IPS-15b (cell line): ENCODE data around the gene PPP2R1B.
"Not testable (repeated sequence)": the region's sequence is repeated elsewhere in the genome, so short reads cannot be mapped to it uniquely, and the experiment has no call there.

Experiments
- H3K27me3 ChIP-seq: one replicate; pipeline ENCODE4 v1.6.1; 2013; ENCODE audit warnings: low read length; ENCODE audit not compliant: control insufficient read depth, insufficient read depth
- H3K36me3 ChIP-seq: one replicate; pipeline ENCODE4 v1.6.1; 2013; ENCODE audit warnings: low read length; ENCODE audit not compliant: control insufficient read depth, insufficient read depth
- H3K4me1 ChIP-seq: one replicate; pipeline ENCODE4 v1.6.1; 2013; ENCODE audit warnings: mild to moderate bottlenecking, low read length; ENCODE audit not compliant: control insufficient read depth, insufficient read depth
- H3K4me3 ChIP-seq: one replicate; pipeline ENCODE4 v1.5.1; 2013; ENCODE audit warnings: low read depth, low read length
- H3K9ac ChIP-seq: one replicate; pipeline ENCODE4 v1.6.1; 2013; ENCODE audit warnings: low read depth, mild to moderate bottlenecking, low read length
- H3K9me3 ChIP-seq: one replicate; pipeline ENCODE4 v1.6.1; 2013; ENCODE audit warnings: mild to moderate bottlenecking, low read length; ENCODE audit not compliant: control insufficient read depth, insufficient read depth

Gene PPP2R1B

GRCh38 chr11:111797145-111797581 is 31.0 kb upstream of the PPP2R1B start:
- H3K27me3 ChIP-seq = no peaks in the 10 kb centered on the region
- H3K36me3 ChIP-seq = no peaks in the 10 kb centered on the region
- H3K9ac ChIP-seq = no peak overlapping the region
- no peaks in the 10 kb centered on the region for H3K9me3 ChIP-seq
- no peaks in the 10 kb centered on the region for H3K4me1 ChIP-seq
- H3K4me3 ChIP-seq = no peak overlapping the region

GRCh38 chr11:111796696-111797095 is 30.5 kb upstream of the PPP2R1B start:
- Histone ChIP-seq H3K27me3 (no peaks in the 10 kb centered on the region), H3K4me3 (no peak overlapping the region), H3K36me3 (no peaks in the 10 kb centered on the region), H3K9me3 (no peaks in the 10 kb centered on the region), H3K9ac (no peak overlapping the region), H3K4me1 (no peaks in the 10 kb centered on the region)

GRCh38 chr11:111795334-111795985 is 29.3 kb upstream of the PPP2R1B start:
- H3K36me3 ChIP-seq = no peaks in the 10 kb centered on the region
- no peaks in the 10 kb centered on the region for H3K9me3 ChIP-seq
- H3K9ac ChIP-seq = no peak overlapping the region
- H3K27me3 ChIP-seq = no peaks in the 10 kb centered on the region
- H3K4me1 ChIP-seq = no peaks in the 10 kb centered on the region
- H3K4me3 ChIP-seq = no peak overlapping the region

DNA sequence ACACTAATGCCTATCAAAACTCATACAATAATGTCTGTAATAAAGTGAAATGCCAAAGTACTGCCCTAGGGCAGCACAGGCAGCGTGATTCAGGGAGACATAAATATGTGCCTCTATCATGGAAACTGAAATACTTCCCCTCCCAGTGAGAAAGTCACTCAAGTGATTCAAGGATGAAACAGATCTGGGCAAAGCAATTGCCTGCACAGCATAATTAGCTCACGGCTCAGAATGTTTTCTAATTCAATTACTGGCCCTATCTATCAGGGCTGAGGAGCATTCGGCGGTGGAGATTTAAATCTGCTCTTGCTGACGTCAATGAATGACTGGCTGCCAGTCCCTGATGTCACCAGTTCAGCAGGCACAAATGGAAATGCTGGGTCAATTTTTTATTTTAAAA is 27.7 kb upstream of the PPP2R1B start:
- Histone ChIP-seq H3K9me3 (no peaks in the 10 kb centered on the region), H3K9ac (no peak overlapping the region), H3K4me3 (no peak overlapping the region), H3K36me3 (no peaks in the 10 kb centered on the region), H3K4me1 (no peaks in the 10 kb centered on the region), H3K27me3 (no peaks in the 10 kb centered on the region)

DNA sequence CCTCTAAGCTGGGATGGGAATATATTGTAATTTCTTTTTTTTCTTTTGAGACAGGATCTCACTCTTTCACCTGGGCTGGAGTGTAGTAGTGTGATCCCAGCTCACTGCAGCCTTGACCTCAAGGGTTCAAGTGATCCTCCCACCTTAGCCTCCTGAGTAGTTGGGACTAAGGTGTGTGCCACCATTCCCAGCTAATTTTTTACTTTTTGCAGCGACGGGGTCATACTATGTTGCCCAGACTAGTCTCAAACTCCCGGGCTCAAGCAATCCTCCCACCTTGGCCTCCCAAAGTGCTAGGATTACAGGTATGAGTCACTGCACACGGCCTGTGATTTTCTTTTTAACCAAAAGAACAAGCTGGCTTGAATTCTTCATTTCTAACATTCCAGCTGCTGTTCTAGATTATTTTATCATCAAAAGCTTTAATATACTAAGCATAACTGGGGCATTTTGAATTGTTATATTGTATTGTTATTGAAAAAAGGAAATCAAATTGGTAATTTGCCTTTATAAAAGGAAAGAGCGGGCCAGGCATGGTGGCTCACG is 26.8 kb upstream of the PPP2R1B start:
- no peaks in the 10 kb centered on the region for H3K36me3 ChIP-seq
- H3K4me1 ChIP-seq = no peaks in the 10 kb centered on the region
- H3K27me3 ChIP-seq = no peaks in the 10 kb centered on the region
- H3K9ac ChIP-seq = no peak overlapping the region
- H3K4me3 ChIP-seq = no peak overlapping the region
- H3K9me3 ChIP-seq = no peaks in the 10 kb centered on the region

DNA sequence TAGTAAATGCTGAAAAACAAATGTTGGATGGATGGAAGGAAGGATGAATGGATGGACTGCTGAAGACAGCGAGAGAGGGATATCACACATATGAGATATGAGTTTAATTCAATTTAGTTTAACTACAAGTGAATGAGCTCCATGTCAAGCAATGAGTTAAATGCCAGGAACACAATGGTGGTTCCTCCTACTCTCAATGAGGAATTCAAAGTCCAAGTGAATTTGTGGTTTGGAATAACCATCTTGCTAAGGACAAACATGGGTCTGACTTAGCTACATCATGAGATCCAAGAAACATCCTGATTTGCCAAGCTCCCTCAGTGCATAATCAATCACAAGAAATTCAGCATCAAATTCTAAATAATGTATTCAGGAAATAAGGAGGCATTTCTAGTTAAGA is 26.1 kb upstream of the PPP2R1B start:
- Histone ChIP-seq H3K36me3 (no peaks in the 10 kb centered on the region), H3K27me3 (no peaks in the 10 kb centered on the region), H3K9me3 (no peaks in the 10 kb centered on the region), H3K4me3 (no peak overlapping the region), H3K4me1 (no peaks in the 10 kb centered on the region), H3K9ac (no peak overlapping the region)

- Histone ChIP-seq H3K4me1 (no peaks in the 10 kb centered on the region), H3K36me3 (no peaks in the 10 kb centered on the region), H3K9me3 (no peaks in the 10 kb centered on the region), H3K9ac (no peak overlapping the region), H3K4me3 (no peak overlapping the region), H3K27me3 (no peaks in the 10 kb centered on the region)
Observed at GRCh38 chr11:111788464-111788863, 22.3 kb upstream of the PPP2R1B start.

- Histone ChIP-seq H3K9me3 (no peaks in the 10 kb centered on the region), H3K36me3 (no peaks in the 10 kb centered on the region), H3K9ac (no peak overlapping the region), H3K4me3 (no peak overlapping the region), H3K4me1 (no peaks in the 10 kb centered on the region), H3K27me3 (no peaks in the 10 kb centered on the region)
Observed at GRCh38 chr11:111788051-111788450, 21.9 kb upstream of the PPP2R1B start.

DNA sequence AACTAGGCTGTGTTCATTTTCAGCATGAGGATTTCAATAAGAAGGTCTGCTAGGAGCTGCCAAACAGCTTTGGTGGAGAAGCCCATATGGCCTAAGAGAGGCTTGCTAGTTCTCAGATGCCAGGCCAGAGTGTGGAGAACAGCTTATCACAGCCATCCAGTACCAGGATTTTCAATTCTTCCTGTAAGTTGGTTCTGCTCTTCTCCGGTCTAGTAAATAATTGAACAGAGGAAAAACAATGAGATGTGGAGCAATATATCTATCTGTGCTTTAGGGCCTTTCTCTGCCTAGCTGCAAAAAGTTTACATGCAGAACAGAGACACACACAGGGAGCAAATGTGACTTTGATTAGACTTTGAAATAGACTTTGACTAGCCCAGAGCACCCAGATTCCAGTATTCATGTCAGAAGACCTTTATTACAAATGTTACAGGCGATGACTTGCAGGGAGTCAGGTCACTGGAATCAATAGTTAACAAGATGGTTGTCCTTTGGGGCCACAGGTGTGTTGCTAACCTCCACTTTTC is 19.8 kb upstream of the PPP2R1B start:
- no peak overlapping the region for H3K9ac ChIP-seq
- H3K4me3 ChIP-seq = no peak overlapping the region
- no peaks in the 10 kb centered on the region for H3K36me3 ChIP-seq
- H3K27me3 ChIP-seq = no peaks in the 10 kb centered on the region
- no peaks in the 10 kb centered on the region for H3K9me3 ChIP-seq
- H3K4me1 ChIP-seq = no peaks in the 10 kb centered on the region

GRCh38 chr11:111785076-111785475 is 18.9 kb upstream of the PPP2R1B start:
- H3K27me3 ChIP-seq = no peaks in the 10 kb centered on the region
- H3K4me1 ChIP-seq = no peaks in the 10 kb centered on the region
- H3K9ac ChIP-seq = no peak overlapping the region
- no peaks in the 10 kb centered on the region for H3K36me3 ChIP-seq
- no peak overlapping the region for H3K4me3 ChIP-seq
- no peaks in the 10 kb centered on the region for H3K9me3 ChIP-seq

DNA sequence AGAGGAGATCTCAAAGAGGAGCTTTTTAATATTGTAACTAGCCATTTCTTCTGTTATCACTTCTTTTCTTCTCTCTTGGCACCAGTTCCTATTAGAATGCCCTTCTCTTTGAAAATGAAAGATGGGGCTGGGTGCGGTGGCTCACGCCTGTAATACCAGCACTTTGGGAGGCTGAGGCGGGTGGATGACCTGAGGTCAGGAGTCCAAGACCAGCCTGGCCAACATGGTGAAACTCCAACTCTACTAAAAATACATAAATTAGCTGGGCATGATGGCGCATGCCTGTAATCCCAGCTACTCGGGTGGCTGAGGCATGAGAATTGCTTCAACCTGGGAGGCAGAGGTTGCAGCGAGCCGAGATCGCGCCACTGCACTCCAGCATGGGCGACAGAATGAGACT is 18.1 kb upstream of the PPP2R1B start:
- not testable (repeated sequence) for H3K36me3 ChIP-seq, H3K9ac ChIP-seq, H3K9me3 ChIP-seq, H3K4me3 ChIP-seq, H3K27me3 ChIP-seq, H3K4me1 ChIP-seq

- no peaks in the 10 kb centered on the region for H3K27me3 ChIP-seq
Observed at GRCh38 chr11:111782109-111782741, 16.0 kb upstream of the PPP2R1B start.

More at GRCh38 chr11:111782109-111782741, 16.0 kb upstream of the PPP2R1B start:
- no peaks in the 10 kb centered on the region for H3K36me3 ChIP-seq
- no peaks in the 10 kb centered on the region for H3K9me3 ChIP-seq
- H3K4me3 ChIP-seq = no peak overlapping the region
- H3K4me1 ChIP-seq = no peaks in the 10 kb centered on the region
- H3K9ac ChIP-seq = no peak overlapping the region
